ENCODE results near the gene TAF5L.

GRCh38 chr1:229631966-229632365 is 6.0 kb upstream of the TAF5L start:
- no peak for TF ChIP-seq POLR2A (IDR thresholded peaks at IDR 0.05)
- TF ChIP-seq CTCF (IDR thresholded peaks at IDR 0.05), result no peak
